HepG2 (cell line): ENCODE measurements around the gene GAS6.

Experiments used
- CREB1 ChIP-seq, 2 experiments: fragments of 450-650 bp in 1 of 2; IDR thresholded peaks; 2 replicates each; pipeline ENCODE4 v1.6.1; 2016 to 2017; ENCODE audit warnings: control low read depth in 1 of 2, mild to moderate bottlenecking in 1 of 2, missing compliant biosample characterization in 1 of 2, missing genetic modification characterization in 1 of 2
- EZH2 ChIP-seq: conservative IDR thresholded peaks from 2 replicates; pipeline ENCODE4 v1.6.1; 2012; ENCODE audit warnings: mild to moderate bottlenecking, low read depth, low read length, moderate library complexity
- MTA1 ChIP-seq: sonication (generic); formaldehyde crosslinking; IDR thresholded peaks from 2 replicates; pipeline ENCODE4 v1.4.0; 2020; ENCODE audit warnings: missing genetic modification reagents, mild to moderate bottlenecking, borderline replicate concordance
- NFYB ChIP-seq: sonication (generic); formaldehyde crosslinking; IDR thresholded peaks from 2 replicates; pipeline ENCODE4 v1.4.0; 2020; ENCODE audit warnings: missing genetic modification reagents
- RFX5 ChIP-seq: IDR thresholded peaks from 2 replicates; pipeline ENCODE4 v1.6.1; 2011; ENCODE audit warnings: low read depth, low read length, improper control_type of control experiment
- TBP ChIP-seq: sonication (generic); formaldehyde crosslinking; IDR thresholded peaks from 2 replicates; pipeline ENCODE4 v1.5.0; 2020; ENCODE audit warnings: missing genetic modification reagents
- ZNF263 ChIP-seq: sonication (generic); formaldehyde crosslinking; IDR thresholded peaks from 2 replicates; pipeline ENCODE4 v1.4.0; 2020; ENCODE audit warnings: missing genetic modification reagents
- TF ChIP-seq, protein P1 (sequence below): sonication (generic); formaldehyde crosslinking; IDR thresholded peaks from 2 replicates; pipeline ENCODE4 v1.5.0; 2020; ENCODE audit warnings: mild to moderate bottlenecking, missing genetic modification reagents, moderate library complexity
- TF ChIP-seq, protein P2 (sequence below): sonication (generic); formaldehyde crosslinking; IDR thresholded peaks from 2 replicates; pipeline ENCODE4 v1.8.1; 2023; ENCODE audit warnings: mild to moderate bottlenecking, inconsistent platforms, moderate library complexity, missing genetic modification reagents, borderline replicate concordance

DNA sequence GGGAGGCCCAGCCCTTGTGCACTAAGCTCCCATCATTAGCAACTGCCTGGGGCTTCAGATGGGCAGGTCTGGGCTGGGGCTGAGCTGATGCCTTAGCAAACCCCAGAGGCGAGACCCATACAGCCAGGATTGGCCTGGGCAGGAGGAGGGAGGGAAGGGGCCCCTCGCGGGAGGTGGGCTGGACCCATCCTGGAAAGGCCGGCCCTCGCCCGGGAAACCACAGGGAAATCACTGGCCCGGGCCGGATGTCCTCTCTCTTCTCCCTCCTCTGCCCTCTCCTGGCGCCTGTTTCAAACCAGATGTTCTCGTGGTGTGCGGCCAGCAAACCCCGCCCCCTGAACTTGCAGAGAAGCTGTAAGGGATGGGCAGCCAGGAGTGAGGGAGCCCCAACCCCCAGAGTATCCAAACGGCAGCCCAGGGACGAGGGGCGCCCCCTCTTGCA is 61.8 kb downstream of the GAS6 start:
- TF ChIP-seq NFYB (CRISPR knock-in tag) (no peak), EZH2 (no peak), CREB1 (IDR thresholded peaks at IDR 0.05) (no peak), CREB1 (CRISPR knock-in tag; IDR thresholded peaks at IDR 0.05) (no peak), MTA1 (CRISPR knock-in tag) (no peak), RFX5 (no peak), TBP (CRISPR knock-in tag) (no peak), ZNF263 (CRISPR knock-in tag) (no peak)
- TF ChIP-seq, protein P1, sequence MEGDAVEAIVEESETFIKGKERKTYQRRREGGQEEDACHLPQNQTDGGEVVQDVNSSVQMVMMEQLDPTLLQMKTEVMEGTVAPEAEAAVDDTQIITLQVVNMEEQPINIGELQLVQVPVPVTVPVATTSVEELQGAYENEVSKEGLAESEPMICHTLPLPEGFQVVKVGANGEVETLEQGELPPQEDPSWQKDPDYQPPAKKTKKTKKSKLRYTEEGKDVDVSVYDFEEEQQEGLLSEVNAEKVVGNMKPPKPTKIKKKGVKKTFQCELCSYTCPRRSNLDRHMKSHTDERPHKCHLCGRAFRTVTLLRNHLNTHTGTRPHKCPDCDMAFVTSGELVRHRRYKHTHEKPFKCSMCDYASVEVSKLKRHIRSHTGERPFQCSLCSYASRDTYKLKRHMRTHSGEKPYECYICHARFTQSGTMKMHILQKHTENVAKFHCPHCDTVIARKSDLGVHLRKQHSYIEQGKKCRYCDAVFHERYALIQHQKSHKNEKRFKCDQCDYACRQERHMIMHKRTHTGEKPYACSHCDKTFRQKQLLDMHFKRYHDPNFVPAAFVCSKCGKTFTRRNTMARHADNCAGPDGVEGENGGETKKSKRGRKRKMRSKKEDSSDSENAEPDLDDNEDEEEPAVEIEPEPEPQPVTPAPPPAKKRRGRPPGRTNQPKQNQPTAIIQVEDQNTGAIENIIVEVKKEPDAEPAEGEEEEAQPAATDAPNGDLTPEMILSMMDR (CRISPR knock-in tag): no peak
- TF ChIP-seq, protein P2, sequence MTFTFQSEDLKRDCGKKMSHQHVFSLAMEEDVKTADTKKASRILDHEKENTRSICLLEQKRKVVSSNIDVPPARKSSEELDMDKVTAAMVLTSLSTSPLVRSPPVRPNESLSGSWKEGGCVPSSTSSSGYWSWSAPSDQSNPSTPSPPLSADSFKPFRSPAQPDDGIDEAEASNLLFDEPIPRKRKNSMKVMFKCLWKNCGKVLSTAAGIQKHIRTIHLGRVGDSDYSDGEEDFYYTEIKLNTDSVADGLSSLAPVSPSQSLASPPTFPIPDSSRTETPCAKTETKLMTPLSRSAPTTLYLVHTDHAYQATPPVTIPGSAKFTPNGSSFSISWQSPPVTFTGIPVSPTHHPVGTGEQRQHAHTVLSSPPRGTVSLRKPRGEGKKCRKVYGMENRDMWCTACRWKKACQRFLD (CRISPR knock-in tag): no peak
